GM21576 (cell line): ENCODE measurements around the gene IARS2.
"Not testable (repeated sequence)": the region's sequence is repeated elsewhere in the genome, so short reads cannot be mapped to it uniquely, and the experiment has no call there.

Experiments
- ATAC-seq: cut with Tn5 transposase; IDR thresholded peaks from one replicate; pipeline ENCODE4 v1.9.1; 2021; ENCODE audit warnings: mild to moderate bottlenecking, moderate library complexity; ENCODE audit not compliant: unreplicated experiment

Gene IARS2

GRCh38 chr1:220110473-220110872 is 16.5 kb downstream of the IARS2 start:
- ATAC-seq, result not testable (repeated sequence)

- not testable (repeated sequence) for ATAC-seq
These were observed 18.7 kb downstream of the IARS2 start for GRCh38 chr1:220112600-220112999.

DNA sequence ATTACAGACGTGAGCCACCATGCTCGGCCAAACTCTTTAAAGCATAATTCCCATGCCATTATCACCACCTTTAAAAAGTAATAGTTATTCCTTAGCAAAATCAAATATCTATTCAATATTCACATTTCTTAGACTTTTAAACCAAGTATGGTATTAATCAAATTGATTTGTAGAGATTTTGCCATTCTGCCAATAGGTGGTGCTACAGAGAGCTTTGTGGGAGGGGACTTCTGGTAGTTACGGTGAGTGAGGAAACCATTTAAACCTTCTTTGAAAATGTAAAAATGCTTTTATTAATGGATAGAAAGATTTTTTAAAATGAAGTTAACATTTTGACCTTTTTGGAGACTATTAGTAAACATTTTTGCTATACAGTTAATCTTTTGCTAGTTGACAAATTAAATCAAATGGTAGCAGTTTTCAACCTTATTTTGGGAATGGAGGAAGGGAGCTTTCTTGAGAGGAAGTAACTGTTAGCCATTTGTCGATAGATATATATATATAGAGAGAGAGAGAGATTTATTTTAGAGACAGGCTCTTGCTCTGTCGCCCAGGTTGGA is 19.3 kb downstream of the IARS2 start:
- no peak for ATAC-seq

DNA sequence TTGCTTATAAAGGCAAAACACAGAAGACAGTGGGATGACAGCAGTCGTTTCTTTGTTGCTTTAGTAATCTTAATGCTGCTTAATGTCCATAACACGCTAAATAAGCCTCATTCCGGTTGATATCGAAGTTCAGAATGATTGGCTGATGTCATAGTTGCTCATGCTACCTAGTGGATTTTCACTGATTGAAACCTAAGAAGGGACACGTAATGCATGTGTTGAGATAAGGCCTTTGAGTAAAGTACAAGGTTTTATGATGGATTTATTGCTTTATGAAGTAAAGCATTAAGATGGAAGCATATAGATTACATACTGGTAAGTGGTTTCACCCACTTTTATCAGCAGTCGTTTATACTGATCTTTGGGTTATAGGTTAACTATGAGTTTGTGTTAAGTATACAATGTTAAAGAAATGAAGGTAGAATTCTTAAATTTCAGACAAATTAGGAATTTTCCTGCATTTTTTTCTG is 25.1 kb downstream of the IARS2 start:
- no peak for ATAC-seq

DNA sequence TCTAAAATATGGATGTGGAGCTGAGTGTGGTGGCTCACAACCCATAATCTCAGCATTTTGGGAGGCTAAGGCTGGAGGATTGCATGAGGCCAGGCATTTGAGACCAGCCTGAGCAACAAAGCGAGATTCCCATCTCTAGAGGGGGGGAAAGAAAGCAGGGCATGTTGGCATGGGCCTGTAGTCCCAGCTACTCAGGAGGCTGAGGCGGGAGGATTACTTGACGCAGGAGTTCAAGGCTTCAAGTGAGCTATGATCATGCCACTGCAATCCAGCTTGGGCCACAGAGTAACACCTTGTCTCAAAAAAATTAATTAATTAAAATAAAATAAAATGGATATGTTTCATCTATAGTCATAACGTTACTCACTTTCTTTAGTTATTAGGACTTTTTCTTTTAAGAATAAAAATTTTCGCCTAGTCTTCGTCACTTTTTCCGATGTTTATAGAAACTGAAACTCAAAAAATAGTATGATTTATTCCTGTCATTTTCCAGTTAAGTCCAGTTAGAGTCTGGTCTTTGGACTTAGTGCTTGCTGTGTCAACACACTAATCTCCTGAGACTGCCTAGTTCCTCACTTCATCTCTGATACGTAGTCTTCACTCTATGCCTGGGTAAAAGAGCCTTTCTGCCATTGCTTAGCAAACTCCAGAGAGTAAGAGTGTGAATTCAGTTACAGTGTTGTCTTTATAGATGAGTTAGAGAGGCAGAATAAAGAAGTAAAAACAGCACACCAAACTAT is 28.0 kb downstream of the IARS2 start:
- no peak for ATAC-seq

- no peak for ATAC-seq
These were observed 29.1 kb downstream of the IARS2 start for GRCh38 chr1:220123066-220123465.

GRCh38 chr1:220123889-220124288 is 30.0 kb downstream of the IARS2 start:
- no peak for ATAC-seq

GRCh38 chr1:220124542-220124941 is 30.6 kb downstream of the IARS2 start:
- ATAC-seq, result no peak

GRCh38 chr1:220127076-220127475 is 33.1 kb downstream of the IARS2 start:
- ATAC-seq, result no peak

- ATAC-seq, result no peak
These were observed 35.7 kb downstream of the IARS2 start for GRCh38 chr1:220129479-220130210.

DNA sequence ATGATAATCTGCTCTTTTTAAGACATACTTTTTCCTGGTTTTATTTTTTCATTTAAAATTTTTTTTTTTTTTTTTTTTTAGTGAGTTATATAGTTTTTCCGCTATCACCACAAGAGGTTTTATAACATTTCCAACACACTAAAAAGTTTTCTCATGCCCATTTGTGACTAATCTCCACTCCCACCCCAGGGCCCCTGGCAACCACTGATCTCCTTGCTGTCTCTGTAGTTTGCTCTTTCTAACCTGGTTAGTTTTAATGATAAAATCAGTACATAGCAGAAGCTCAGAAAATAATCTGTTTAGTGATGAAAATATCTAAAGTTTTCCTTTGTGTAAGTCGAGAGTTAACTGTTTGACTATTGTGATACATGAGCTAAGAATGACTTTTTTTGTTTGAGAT is 41.8 kb downstream of the IARS2 start:
- no peak for ATAC-seq

- no peak for ATAC-seq
These were observed 43.3 kb downstream of the IARS2 start for GRCh38 chr1:220137019-220137786.

DNA sequence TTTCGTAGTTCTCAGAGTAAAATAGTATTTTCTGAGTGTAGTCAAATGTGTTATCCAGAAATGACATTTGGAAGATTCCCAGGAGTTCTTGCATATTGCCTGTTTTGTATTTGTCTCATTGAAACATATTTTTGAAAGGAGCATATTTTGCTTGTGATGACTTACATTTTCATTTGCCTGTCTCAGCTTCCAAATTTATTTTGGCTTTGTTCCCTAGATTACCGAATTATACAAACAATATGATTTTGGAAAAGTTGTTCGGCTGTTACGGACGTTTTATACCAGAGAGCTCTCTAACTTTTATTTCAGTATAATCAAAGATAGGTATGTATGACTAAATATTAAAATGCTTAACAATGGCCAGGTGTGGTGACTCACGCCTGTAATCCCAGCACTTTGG is 46.0 kb downstream of the IARS2 start:
- ATAC-seq, result no peak

GRCh38 chr1:220144051-220144450 is 50.1 kb downstream of the IARS2 start:
- no peak for ATAC-seq

- ATAC-seq, result no peak
These were observed 55.8 kb downstream of the IARS2 start for GRCh38 chr1:220149742-220150141.

DNA sequence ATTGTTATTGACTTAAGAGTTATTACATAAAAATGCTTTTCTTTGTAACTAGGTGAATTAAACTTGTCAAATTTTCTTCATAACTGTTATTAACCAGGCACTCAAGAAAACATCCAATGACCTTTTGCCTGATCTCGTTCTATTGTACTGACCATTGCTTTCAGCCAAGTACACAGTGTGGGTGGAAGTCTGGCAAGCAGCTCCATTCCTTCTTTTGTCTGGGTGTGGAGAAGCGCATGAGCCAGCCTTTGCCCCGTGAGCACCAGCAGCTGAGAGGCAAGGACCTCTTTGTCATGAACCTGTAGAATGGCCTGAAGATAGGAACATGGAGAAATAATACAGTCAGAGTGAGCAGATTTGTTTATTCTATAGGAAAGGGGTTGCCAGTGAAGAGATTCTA is 57.5 kb downstream of the IARS2 start:
- no peak for ATAC-seq

GRCh38 chr1:220153147-220153546 is 59.2 kb downstream of the IARS2 start:
- ATAC-seq, result no peak

DNA sequence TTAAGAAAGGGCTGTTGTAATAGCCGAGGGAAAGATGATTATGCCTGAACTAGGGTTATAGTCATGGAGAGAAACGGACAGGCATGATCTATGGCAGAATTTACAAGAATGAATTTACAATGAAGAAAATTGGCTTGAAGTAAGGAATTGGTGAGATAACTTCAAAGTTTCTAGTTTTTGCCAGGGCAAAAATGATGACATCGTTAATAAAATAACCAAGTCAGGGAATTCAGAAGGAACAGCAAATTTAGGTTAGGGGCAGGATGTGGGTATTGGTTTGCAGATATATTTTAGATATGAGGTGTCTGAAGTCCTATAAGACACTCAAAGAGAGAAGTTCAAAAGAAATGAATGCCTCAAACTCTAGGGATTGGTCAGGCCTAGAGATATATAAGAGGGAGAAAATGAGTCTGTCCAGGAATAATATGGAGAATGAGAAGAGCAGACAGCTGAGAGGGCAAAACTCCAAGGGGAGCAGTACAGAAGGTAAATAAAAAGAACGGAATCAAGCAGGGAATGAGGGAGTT is 62.8 kb downstream of the IARS2 start:
- ATAC-seq, result no peak

DNA sequence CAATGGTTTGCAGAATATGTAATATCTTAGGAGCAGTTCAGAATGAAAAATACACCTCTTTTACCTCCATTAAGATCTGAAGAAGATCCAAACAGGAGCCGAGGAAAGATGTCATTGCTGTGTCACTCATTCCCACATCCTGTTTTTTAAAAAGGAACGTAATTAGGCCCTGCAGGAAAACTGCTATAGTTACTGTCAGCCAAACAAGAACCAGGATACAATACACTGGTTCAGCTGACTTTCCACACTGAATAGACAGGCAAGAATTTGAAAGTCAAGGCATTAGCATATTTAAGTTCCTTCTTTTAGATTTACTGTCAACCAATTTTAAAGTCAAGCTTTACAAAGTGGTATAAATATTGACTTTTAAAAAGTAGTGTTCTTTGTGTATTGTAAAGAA is 63.8 kb downstream of the IARS2 start:
- no peak for ATAC-seq

DNA sequence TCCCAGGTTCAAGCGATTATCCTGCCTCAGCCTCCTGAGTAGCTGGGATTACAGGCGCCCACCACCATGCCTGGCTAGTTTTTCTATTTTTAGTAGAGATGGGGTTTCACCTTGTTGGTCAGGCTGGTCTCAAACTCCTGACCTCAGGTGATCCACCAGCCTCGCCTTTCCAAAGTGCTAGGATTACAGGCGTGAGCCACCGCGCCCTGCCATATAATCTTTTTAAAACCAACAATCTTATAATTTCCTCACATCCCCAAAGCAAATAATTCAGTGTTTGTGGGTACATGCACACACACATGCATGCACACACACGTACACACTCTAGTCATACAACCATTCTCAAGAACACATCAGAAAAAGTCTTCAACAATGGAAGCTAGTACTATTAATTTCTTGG is 64.6 kb downstream of the IARS2 start:
- ATAC-seq, result not testable (repeated sequence)

DNA sequence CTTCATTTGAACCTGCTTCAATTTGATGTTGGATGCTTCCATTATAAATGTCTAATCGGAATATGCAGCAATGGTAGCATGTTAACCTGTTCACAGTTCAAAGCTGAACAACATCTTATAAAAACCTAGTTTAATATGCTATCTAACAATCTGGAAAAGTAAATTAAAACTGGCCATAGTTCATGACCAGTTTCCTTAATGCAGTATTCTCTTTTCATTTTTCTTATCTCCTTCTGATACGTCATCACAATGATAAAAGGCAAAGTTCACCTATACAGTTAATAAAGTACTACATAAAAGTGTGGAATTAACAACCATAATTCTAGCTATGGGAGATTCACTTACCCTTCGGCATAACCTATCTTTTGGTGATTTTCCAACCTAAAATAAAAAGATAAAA is 65.1 kb downstream of the IARS2 start:
- ATAC-seq, result no peak
